HG02938 (cell line): ENCODE data around the gene ARL6IP5.

Experiments
- ATAC-seq: cut with Tn5 transposase; IDR thresholded peaks from one replicate; pipeline ENCODE4 v1.9.1; 2021; ENCODE audit warnings: mild to moderate bottlenecking, moderate library complexity; ENCODE audit not compliant: unreplicated experiment

Gene ARL6IP5

GRCh38 chr3:69084326-69085167, at the start of gene ARL6IP5:
Gene ARL6IP5, plus strand, starts transcription at chr3:69084937. Its CDS starts 111 bp downstream, at chr3:69085048.
- ATAC-seq = peak; percentile 51

- ATAC-seq = no peak
Measured at GRCh38 chr3:69044608-69045007, 40.1 kb upstream of the ARL6IP5 start.

GRCh38 chr3:69048990-69049389, 35.7 kb upstream of the ARL6IP5 start:
- no peak for ATAC-seq

- peak; percentile 97 for ATAC-seq
Measured at GRCh38 chr3:69051756-69052471, 32.8 kb upstream of the ARL6IP5 start, which contains the start of gene TMF1. Gene TMF1, minus strand, starts transcription at chr3:69052333. Its CDS starts 247 bp downstream, at chr3:69052086.

GRCh38 chr3:69052472-69052898, 32.3 kb upstream of the ARL6IP5 start:
- peak; percentile 2 for ATAC-seq

- peak; percentile 99 for ATAC-seq
Measured at GRCh38 chr3:69058180-69058946, 26.4 kb upstream of the ARL6IP5 start.

GRCh38 chr3:69058947-69059224, 25.9 kb upstream of the ARL6IP5 start:
- ATAC-seq = no peak

- ATAC-seq = no peak
Measured at GRCh38 chr3:69059688-69060087, 25.0 kb upstream of the ARL6IP5 start.

GRCh38 chr3:69063636-69064035, 21.1 kb upstream of the ARL6IP5 start:
- ATAC-seq = no peak

GRCh38 chr3:69065318-69065964, 19.3 kb upstream of the ARL6IP5 start:
- no peak for ATAC-seq

GRCh38 chr3:69066121-69066520, 18.6 kb upstream of the ARL6IP5 start:
- no peak for ATAC-seq

- ATAC-seq = no peak
Measured at GRCh38 chr3:69072928-69073327, 11.8 kb upstream of the ARL6IP5 start.

GRCh38 chr3:69079269-69080159, 5.2 kb upstream of the ARL6IP5 start:
- ATAC-seq = no peak

- ATAC-seq = peak; percentile 48
Measured at GRCh38 chr3:69080233-69080920, 4.4 kb upstream of the ARL6IP5 start, which contains the start of gene UBA3. Gene UBA3, minus strand, starts transcription at chr3:69080365. Its CDS starts 12 bp downstream, at chr3:69080353.

GRCh38 chr3:69081583-69082262, 3.0 kb upstream of the ARL6IP5 start:
- no peak for ATAC-seq

GRCh38 chr3:69082361-69082760, 2.4 kb upstream of the ARL6IP5 start:
- no peak for ATAC-seq

- ATAC-seq = peak; percentile 53
Measured at GRCh38 chr3:69082805-69083204, 1.9 kb upstream of the ARL6IP5 start.

GRCh38 chr3:69085168-69085832, 563 bp downstream of the ARL6IP5 start:
- no peak for ATAC-seq
